ENCODE data around the gene NLRC5. TPM values are rescaled to one million over a fixed set of nuclear protein-coding genes. Genes with fewer than 3 reads are reported as not detected.

NLRC5 gene
- total RNA-seq, 1 experiment from 2014 or later = 1.6 TPM

- intact Hi-C loops (cut with micrococcal nuclease; ENCODE audit: unreplicated experiment) = no loop called here
- Mint-ChIP-seq H3K4me3 (ENCODE audit: unreplicated experiment) (no peak overlapping the region), H3K27me3 (ENCODE audit: insufficient read depth, unreplicated experiment) (peaks cover 15% of the 10 kb centered on the region), H3K36me3 (ENCODE audit: insufficient read depth, unreplicated experiment) (no peaks in the 10 kb centered on the region), H3K27ac (ENCODE audit: unreplicated experiment) (no peak overlapping the region), H3K4me1 (ENCODE audit: low read depth, unreplicated experiment) (no peaks in the 10 kb centered on the region), H3K9me3 (ENCODE audit: unreplicated experiment) (no peaks in the 10 kb centered on the region)
- no peak for DNase-seq
- TF ChIP-seq CTCF (IDR thresholded peaks at IDR 0.05; ENCODE audit: insufficient read depth in 1 of 2, low read depth in 1 of 2, low read length in 1 of 2, severe bottlenecking in 1 of 2, unreplicated experiment in 1 of 2) = no peak
- no peaks in the 10 kb centered on the region for H3K36me3 ChIP-seq (ENCODE audit: control insufficient read depth, insufficient read depth, low read length)
- H3K4me1 ChIP-seq = no peaks in the 10 kb centered on the region
- H3K4me3 ChIP-seq (ENCODE audit: low read depth, low read length) = no peak overlapping the region
- ChIA-PET POLR2A (no interaction called here), CTCF (no interaction called here)
- no peaks in the 10 kb centered on the region for H3K9me3 ChIP-seq
- H3K27me3 ChIP-seq (replicated peaks; ENCODE audit: control insufficient read depth, insufficient read depth, low read length) = no peaks in the 10 kb centered on the region
- BruUV-seq (replicated peaks) = no TSS peak
These were observed 43.6 kb downstream of the NLRC5 start for GRCh38 chr16:57032931-57033330.

- BruUV-seq (replicated peaks) = no TSS peak
- H3K9me3 ChIP-seq = no peaks in the 10 kb centered on the region
- POLR2A ChIA-PET = no interaction called here
- no peaks in the 10 kb centered on the region for H3K4me1 Mint-ChIP-seq (ENCODE audit: low read depth, unreplicated experiment)
- DNase-seq = no peak
- H3K4me3 ChIP-seq (ENCODE audit: low read depth, low read length) = no peak overlapping the region
- H3K36me3 Mint-ChIP-seq (ENCODE audit: insufficient read depth, unreplicated experiment) = no peaks in the 10 kb centered on the region
- no peaks in the 10 kb centered on the region for H3K4me1 ChIP-seq
- no peak for TF ChIP-seq CTCF (IDR thresholded peaks at IDR 0.05; ENCODE audit: insufficient read depth in 1 of 2, low read depth in 1 of 2, low read length in 1 of 2, severe bottlenecking in 1 of 2, unreplicated experiment in 1 of 2)
- no peak overlapping the region for H3K27ac Mint-ChIP-seq (ENCODE audit: unreplicated experiment)
- H3K36me3 ChIP-seq (ENCODE audit: control insufficient read depth, insufficient read depth, low read length) = no peaks in the 10 kb centered on the region
- H3K4me3 Mint-ChIP-seq (ENCODE audit: unreplicated experiment) = no peak overlapping the region
- peaks cover 14% of the 10 kb centered on the region for H3K27me3 Mint-ChIP-seq (ENCODE audit: insufficient read depth, unreplicated experiment)
- intact Hi-C loops (cut with micrococcal nuclease; ENCODE audit: unreplicated experiment) = no loop called here
- no peaks in the 10 kb centered on the region for H3K27me3 ChIP-seq (replicated peaks; ENCODE audit: control insufficient read depth, insufficient read depth, low read length)
- CTCF ChIA-PET = no interaction called here
- H3K9me3 Mint-ChIP-seq (ENCODE audit: unreplicated experiment) = peaks cover 8% of the 10 kb centered on the region
These were observed 47.0 kb downstream of the NLRC5 start for GRCh38 chr16:57036315-57036714.

GRCh38 chr16:57036945-57037344 is 47.6 kb downstream of the NLRC5 start:
- TF ChIP-seq CTCF (IDR thresholded peaks at IDR 0.05; ENCODE audit: insufficient read depth in 1 of 2, low read depth in 1 of 2, low read length in 1 of 2, severe bottlenecking in 1 of 2, unreplicated experiment in 1 of 2) = no peak
- ChIA-PET POLR2A (no interaction called here), CTCF (interaction anchor here (0.9 kb wide), 1 partner anchor 9 kb away, joined by 3 read pairs; no protein-coding TSS in a partner anchor)
- BruUV-seq (replicated peaks) = no TSS peak
- intact Hi-C loops (cut with micrococcal nuclease; ENCODE audit: unreplicated experiment) = no loop called here
- Histone ChIP-seq H3K4me1 (no peaks in the 10 kb centered on the region), H3K36me3 (ENCODE audit: control insufficient read depth, insufficient read depth, low read length) (no peaks in the 10 kb centered on the region), H3K9me3 (no peaks in the 10 kb centered on the region), H3K27me3 (replicated peaks; ENCODE audit: control insufficient read depth, insufficient read depth, low read length) (no peaks in the 10 kb centered on the region), H3K4me3 (ENCODE audit: low read depth, low read length) (no peak overlapping the region)
- H3K27me3 Mint-ChIP-seq (ENCODE audit: insufficient read depth, unreplicated experiment) = peaks cover 14% of the 10 kb centered on the region
- no peak overlapping the region for H3K4me3 Mint-ChIP-seq (ENCODE audit: unreplicated experiment)
- H3K27ac Mint-ChIP-seq (ENCODE audit: unreplicated experiment) = no peak overlapping the region
- H3K9me3 Mint-ChIP-seq (ENCODE audit: unreplicated experiment) = peaks cover 11% of the 10 kb centered on the region
- no peaks in the 10 kb centered on the region for H3K4me1 Mint-ChIP-seq (ENCODE audit: low read depth, unreplicated experiment)
- DNase-seq = no peak
- H3K36me3 Mint-ChIP-seq (ENCODE audit: insufficient read depth, unreplicated experiment) = no peaks in the 10 kb centered on the region
